OCI-LY1 (cell line): ENCODE measurements around the gene NDRG2.

Experiments
- H2AFZ ChIP-seq: fragments of 200-600 bp; sonication (generic), shearing (Covaris generic); 2 replicates; pipeline ENCODE4 v1.6.0; 2014; ENCODE audit warnings: antibody characterized with exemption, mild to moderate bottlenecking, low read length
- H3F3A ChIP-seq: fragments of 200-600 bp; sonication (generic), shearing (Covaris generic); 2 replicates; pipeline ENCODE4 v1.6.0; 2014; ENCODE audit warnings: mild to moderate bottlenecking, antibody characterized with exemption, low read length, moderate library complexity; ENCODE audit not compliant: insufficient read depth
- H3K27ac ChIP-seq: fragments of 200-600 bp; sonication (generic); 2 replicates; pipeline ENCODE4 v1.5.1; 2014; ENCODE audit warnings: low read length, mixed run types, mild to moderate bottlenecking, low read depth; ENCODE audit not compliant: poor library complexity, severe bottlenecking
- H3K27me3 ChIP-seq: fragments of 200-600 bp; sonication (generic); 2 replicates; pipeline ENCODE4 v1.6.0; 2014; ENCODE audit warnings: antibody characterized with exemption, mild to moderate bottlenecking, low read length, moderate library complexity; ENCODE audit not compliant: insufficient read depth
- H3K36me3 ChIP-seq: fragments of 200-600 bp; sonication (generic); 2 replicates; pipeline ENCODE4 v1.6.1; 2014; ENCODE audit warnings: mild to moderate bottlenecking, antibody characterized with exemption, low read length, moderate library complexity, mixed read lengths; ENCODE audit not compliant: insufficient read depth
- H3K4me1 ChIP-seq: fragments of 200-600 bp; sonication (generic); 2 replicates; pipeline ENCODE4 v1.5.1; 2014; ENCODE audit warnings: mild to moderate bottlenecking, low read length, moderate library complexity; ENCODE audit not compliant: insufficient read depth, severe bottlenecking
- H3K4me2 ChIP-seq: fragments of 200-600 bp; sonication (generic), shearing (Covaris generic); 2 replicates; pipeline ENCODE4 v1.6.1; 2014; ENCODE audit warnings: low read length
- H3K4me3 ChIP-seq: fragments of 200-600 bp; sonication (generic); 2 replicates; pipeline ENCODE4 v1.5.1; 2014; ENCODE audit warnings: low read length, low read depth, mild to moderate bottlenecking, mixed read lengths; ENCODE audit not compliant: poor library complexity, severe bottlenecking
- H3K79me2 ChIP-seq: fragments of 200-600 bp; shearing (Covaris generic); 2 replicates; pipeline ENCODE4 v1.6.1; 2016; ENCODE audit warnings: mixed run types, low read length, mixed read lengths; ENCODE audit not compliant: insufficient read depth
- H3K9ac ChIP-seq: fragments of 200-600 bp; sonication (generic), shearing (Covaris generic); 2 replicates; pipeline ENCODE4 v1.6.1; 2014; ENCODE audit warnings: mild to moderate bottlenecking, low read length, mixed read lengths
- H3K9me2 ChIP-seq: fragments of 200-600 bp; sonication (generic), shearing (Covaris generic); 2 replicates; pipeline ENCODE4 v1.6.1; 2014; ENCODE audit warnings: low read depth, mild to moderate bottlenecking, low read length, mixed read lengths
- H3K9me3 ChIP-seq: fragments of 200-600 bp; shearing (Covaris generic); 2 replicates; pipeline ENCODE4 v1.6.1; 2014; ENCODE audit warnings: low read length, mixed read lengths
- H4K20me1 ChIP-seq: fragments of 200-600 bp; sonication (generic), shearing (Covaris generic); 2 replicates; pipeline ENCODE4 v1.6.0; 2016; ENCODE audit warnings: mild to moderate bottlenecking, low read length; ENCODE audit not compliant: insufficient read depth
- EZH2 ChIP-seq: fragments of 200-600 bp; sonication (generic), shearing (Covaris generic); IDR thresholded peaks from 2 replicates; pipeline ENCODE4 v1.8.0; 2017; ENCODE audit warnings: borderline replicate concordance, mixed run types, mild to moderate bottlenecking, antibody characterized with exemption, low read length, moderate library complexity, mixed read lengths
- TF ChIP-seq, protein P1 (sequence below): fragments of 200-600 bp; sonication (generic), shearing (Covaris generic); IDR thresholded peaks from 2 replicates; pipeline ENCODE4 v1.5.1; 2017; ENCODE audit warnings: mild to moderate bottlenecking, antibody characterized with exemption, low read length, moderate library complexity, mixed read lengths

NDRG2 gene

GRCh38 chr14:21023817-21024584, 860 bp downstream of the NDRG2 start:
- H4K20me1 ChIP-seq = no peaks in the 10 kb centered on the region
- peaks cover 2% of the 10 kb centered on the region for H3K4me1 ChIP-seq
- H3K79me2 ChIP-seq = no peaks in the 10 kb centered on the region
- H2AFZ ChIP-seq = no peak overlapping the region
- H3K4me2 ChIP-seq = no peak overlapping the region; the same call in 1 of the 2 replicates
- no peaks in the 10 kb centered on the region for H3F3A ChIP-seq
- no peak for TF ChIP-seq EZH2
- TF ChIP-seq, protein P1, sequence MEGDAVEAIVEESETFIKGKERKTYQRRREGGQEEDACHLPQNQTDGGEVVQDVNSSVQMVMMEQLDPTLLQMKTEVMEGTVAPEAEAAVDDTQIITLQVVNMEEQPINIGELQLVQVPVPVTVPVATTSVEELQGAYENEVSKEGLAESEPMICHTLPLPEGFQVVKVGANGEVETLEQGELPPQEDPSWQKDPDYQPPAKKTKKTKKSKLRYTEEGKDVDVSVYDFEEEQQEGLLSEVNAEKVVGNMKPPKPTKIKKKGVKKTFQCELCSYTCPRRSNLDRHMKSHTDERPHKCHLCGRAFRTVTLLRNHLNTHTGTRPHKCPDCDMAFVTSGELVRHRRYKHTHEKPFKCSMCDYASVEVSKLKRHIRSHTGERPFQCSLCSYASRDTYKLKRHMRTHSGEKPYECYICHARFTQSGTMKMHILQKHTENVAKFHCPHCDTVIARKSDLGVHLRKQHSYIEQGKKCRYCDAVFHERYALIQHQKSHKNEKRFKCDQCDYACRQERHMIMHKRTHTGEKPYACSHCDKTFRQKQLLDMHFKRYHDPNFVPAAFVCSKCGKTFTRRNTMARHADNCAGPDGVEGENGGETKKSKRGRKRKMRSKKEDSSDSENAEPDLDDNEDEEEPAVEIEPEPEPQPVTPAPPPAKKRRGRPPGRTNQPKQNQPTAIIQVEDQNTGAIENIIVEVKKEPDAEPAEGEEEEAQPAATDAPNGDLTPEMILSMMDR = no peak
- H3K4me3 ChIP-seq = no peak overlapping the region
- no peak overlapping the region for H3K9ac ChIP-seq
- H3K36me3 ChIP-seq = no peaks in the 10 kb centered on the region
- no peaks in the 10 kb centered on the region for H3K9me2 ChIP-seq
- no peaks in the 10 kb centered on the region for H3K9me3 ChIP-seq
- no peak overlapping the region for H3K27ac ChIP-seq
- H3K27me3 ChIP-seq = no peaks in the 10 kb centered on the region; the same call in 1 of the 2 replicates

- no peak overlapping the region for H2AFZ ChIP-seq
- no peaks in the 10 kb centered on the region; the same call in 1 of the 2 replicates for H3K27me3 ChIP-seq
- no peak overlapping the region for H3K4me3 ChIP-seq
- no peak for TF ChIP-seq EZH2
- TF ChIP-seq, protein P1 = no peak
- H3K9me2 ChIP-seq = no peaks in the 10 kb centered on the region
- H3K9me3 ChIP-seq = no peaks in the 10 kb centered on the region
- peaks cover 2% of the 10 kb centered on the region for H3K4me1 ChIP-seq
- no peak overlapping the region for H3K27ac ChIP-seq
- H3K4me2 ChIP-seq = no peak overlapping the region
- no peaks in the 10 kb centered on the region for H4K20me1 ChIP-seq
- no peaks in the 10 kb centered on the region for H3K36me3 ChIP-seq
- H3K9ac ChIP-seq = no peak overlapping the region
- no peaks in the 10 kb centered on the region for H3K79me2 ChIP-seq
- no peaks in the 10 kb centered on the region for H3F3A ChIP-seq
Observed at GRCh38 chr14:21023174-21023573, 1.7 kb downstream of the NDRG2 start.

DNA sequence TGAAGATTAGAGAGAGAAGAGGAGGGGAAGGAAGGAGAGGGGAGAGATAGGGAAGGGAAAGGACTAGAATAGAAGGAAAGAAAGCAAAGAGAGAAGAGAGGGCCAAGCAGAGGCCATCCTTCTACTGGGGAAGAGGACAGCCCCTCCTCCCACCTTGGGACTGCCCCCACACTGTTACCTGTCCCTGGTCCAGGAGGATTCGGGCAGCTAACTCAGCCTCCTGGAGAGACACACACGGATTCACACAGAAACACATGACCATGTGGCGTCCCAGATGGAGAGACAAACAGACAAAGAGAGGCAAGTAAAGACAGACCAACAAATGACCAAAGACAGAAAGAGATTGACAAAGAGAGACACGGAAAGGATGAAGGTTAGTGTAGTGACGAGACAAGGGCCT, 2.2 kb downstream of the NDRG2 start:
- Histone ChIP-seq H3K9me3 (no peaks in the 10 kb centered on the region), H3K4me2 (no peak overlapping the region), H3K4me3 (no peak overlapping the region), H4K20me1 (no peaks in the 10 kb centered on the region), H3K27me3 (peaks cover 2% of the 10 kb centered on the region), H3F3A (no peaks in the 10 kb centered on the region), H3K79me2 (no peaks in the 10 kb centered on the region), H3K9me2 (no peaks in the 10 kb centered on the region), H2AFZ (no peak overlapping the region), H3K9ac (no peak overlapping the region), H3K36me3 (no peaks in the 10 kb centered on the region), H3K4me1 (peaks cover 2% of the 10 kb centered on the region), H3K27ac (no peak overlapping the region)
- TF ChIP-seq, protein P1 = no peak
- no peak for TF ChIP-seq EZH2
